H1 (cell line): ENCODE results near the gene AMIGO2. TPM values are rescaled to one million over a fixed set of nuclear protein-coding genes. Genes with fewer than 3 reads are reported as not detected.
"Not testable (repeated sequence)": the region's sequence is repeated elsewhere in the genome, so short reads cannot be mapped to it uniquely, and the experiment has no call there.

Experiments
- CTCF ChIA-PET: fragments of 300-600 bp; sonication (Branson Sonifier 250); formaldehyde crosslinking; loops from one replicate; lab custom pipeline; 2021; ENCODE audit not compliant: partially characterized antibody; lab: Charles Lee
- POLR2A ChIA-PET: fragments of 300-600 bp; sonication (Branson Sonifier 250); formaldehyde crosslinking; loops from one replicate; lab custom pipeline; 2021; ENCODE audit warnings: inconsistent platforms; ENCODE audit not compliant: partially characterized antibody; lab: Charles Lee
- DNase-seq, 2 experiments: peaks; one replicate each; pipeline versions ENCODE4 v3.0.0 to v3.0.0-alpha.2; 2010 to 2022; ENCODE audit warnings: low spot score in 2 of 2, low read depth in 1 of 2, mixed read lengths in 1 of 2
- FAIRE-seq: peaks from 2 replicates; lab custom pipeline; 2011; peaks lifted over from hg19 to GRCh38; lab: Jason Lieb, UNC
- H2AFZ ChIP-seq: 2 replicates; pipeline ENCODE4 v1.8.1; 2012; ENCODE audit warnings: low read length, inconsistent platforms
- H2AK5ac ChIP-seq: 2 replicates; pipeline ENCODE4 v1.6.1; 2013; ENCODE audit warnings: low read depth, low read length
- H2BK120ac ChIP-seq: replicated peaks from 2 replicates; pipeline ENCODE3; 2013; ENCODE audit warnings: low read depth, low read length, inconsistent platforms
- H2BK12ac ChIP-seq: 2 replicates; pipeline ENCODE4 v1.6.1; 2013; ENCODE audit warnings: low read depth, low read length
- H2BK15ac ChIP-seq: 2 replicates; pipeline ENCODE4 v1.6.1; 2013; ENCODE audit warnings: low read length
- H2BK20ac ChIP-seq: 2 replicates; pipeline ENCODE4 v1.6.1; 2013; ENCODE audit warnings: low read length
- H2BK5ac ChIP-seq: 2 replicates; pipeline ENCODE4 v1.6.1; 2013; ENCODE audit warnings: low read depth, low read length
- H3K14ac ChIP-seq: 2 replicates; pipeline ENCODE4 v1.6.1; 2013; ENCODE audit warnings: inconsistent platforms; ENCODE audit not compliant: insufficient read length
- H3K18ac ChIP-seq: 2 replicates; pipeline ENCODE4 v1.6.1; 2013; ENCODE audit warnings: low read length; ENCODE audit errors: extremely low read depth
- H3K23ac ChIP-seq: 2 replicates; pipeline ENCODE4 v1.6.1; 2013; ENCODE audit warnings: inconsistent platforms; ENCODE audit not compliant: insufficient read length
- H3K23me2 ChIP-seq: 2 replicates; pipeline ENCODE4 v1.6.1; 2013; ENCODE audit warnings: low read depth, low read length
- H3K27ac ChIP-seq: 2 replicates; pipeline ENCODE4 v1.6.1; 2011; ENCODE audit warnings: low read depth, low read length, inconsistent platforms
- H3K27me3 ChIP-seq, 4 experiments: replicated peaks in 1 of 4; 1 replicate in 1 of 4; 2 replicates in 3 of 4; pipeline versions ENCODE4 v1.6.1 to v1.8.1; 2011 to 2013; ENCODE audit warnings: low read length in 3 of 4, mild to moderate bottlenecking in 3 of 4, inconsistent platforms in 2 of 4, mixed read lengths in 2 of 4, moderate library complexity in 1 of 4; ENCODE audit not compliant: control insufficient read depth in 3 of 4, insufficient read depth in 3 of 4; ENCODE audit errors: extremely low read depth in 1 of 4
- H3K36me3 ChIP-seq, 4 experiments: 2 replicates each; pipeline versions ENCODE4 v1.6.1 to v1.8.1; 2011 to 2013; ENCODE audit warnings: mild to moderate bottlenecking in 4 of 4, low read length in 3 of 4, moderate library complexity in 2 of 4, control low read depth in 1 of 4, inconsistent platforms in 1 of 4; ENCODE audit not compliant: insufficient read depth in 4 of 4, control insufficient read depth in 2 of 4
- H3K4ac ChIP-seq: replicated peaks from 2 replicates; pipeline ENCODE3; 2013; ENCODE audit warnings: low read length, low read depth, mixed read lengths, inconsistent platforms; ENCODE audit not compliant: insufficient read length
- H3K4me1 ChIP-seq, 4 experiments: replicated peaks in 1 of 4; 1 replicate in 1 of 4; 2 replicates in 3 of 4; pipeline versions ENCODE4 v1.6.1 to v1.8.1; 2011 to 2013; ENCODE audit warnings: low read length in 3 of 4, inconsistent platforms in 2 of 4, mixed read lengths in 1 of 4; ENCODE audit not compliant: insufficient read depth in 4 of 4, control insufficient read depth in 3 of 4
- H3K4me2 ChIP-seq, 2 experiments: 2 replicates each; pipeline versions ENCODE4 v1.6.1 to v1.8.1; 2011 to 2013; ENCODE audit warnings: low read depth in 2 of 2, low read length in 2 of 2, control low read depth in 1 of 2, inconsistent platforms in 1 of 2, mild to moderate bottlenecking in 1 of 2; ENCODE audit not compliant: insufficient read depth in 1 of 2
- H3K4me3 ChIP-seq, 4 experiments: fragments of 200-600, 300-600 bp in 1 of 4; sonication (generic), shearing (Covaris generic), sonication (Bioruptor Twin) in 1 of 4; 2 replicates each; pipeline versions ENCODE4 v1.5.1 to v1.8.1; 2011 to 2016; ENCODE audit warnings: low read length in 4 of 4, low read depth in 3 of 4, control low read depth in 2 of 4, inconsistent platforms in 2 of 4, mild to moderate bottlenecking in 2 of 4, mixed read lengths in 1 of 4, moderate library complexity in 1 of 4; ENCODE audit not compliant: insufficient read depth in 2 of 4; ENCODE audit errors: extremely low read depth in 1 of 4
- H3K56ac ChIP-seq: replicated peaks from 2 replicates; pipeline ENCODE3; 2013; ENCODE audit warnings: low read depth, mild to moderate bottlenecking, mixed read lengths, low read length, inconsistent platforms; ENCODE audit not compliant: insufficient read length
- H3K79me1 ChIP-seq: 2 replicates; pipeline ENCODE4 v1.6.1; 2013; ENCODE audit warnings: low read depth, low read length, control low read depth
- H3K79me2 ChIP-seq, 2 experiments: 2 replicates each; pipeline versions ENCODE4 v1.6.1 to v1.8.1; 2012 to 2013; ENCODE audit warnings: low read length in 2 of 2, mild to moderate bottlenecking in 2 of 2, inconsistent platforms in 1 of 2; ENCODE audit not compliant: insufficient read depth in 2 of 2, control insufficient read depth in 1 of 2
- H3K9ac ChIP-seq, 4 experiments: replicated peaks in 1 of 4; 1 replicate in 1 of 4; 2 replicates in 3 of 4; pipeline versions ENCODE4 v1.6.1 to v1.8.1; 2011 to 2013; ENCODE audit warnings: low read depth in 3 of 4, low read length in 3 of 4, control low read depth in 2 of 4, mild to moderate bottlenecking in 2 of 4, moderate library complexity in 2 of 4, inconsistent platforms in 1 of 4; ENCODE audit errors: extremely low read depth in 1 of 4
- H3K9me3 ChIP-seq, 2 experiments: 2 replicates each; pipeline versions ENCODE4 v1.6.1 to v1.8.1; 2012 to 2013; ENCODE audit warnings: mild to moderate bottlenecking in 2 of 2, moderate library complexity in 2 of 2, control low read depth in 1 of 2, inconsistent platforms in 1 of 2, low read depth in 1 of 2, low read length in 1 of 2, mixed read lengths in 1 of 2; ENCODE audit not compliant: insufficient read depth in 2 of 2
- H4K20me1 ChIP-seq, 2 experiments: replicated peaks in 1 of 2; 2 replicates each; pipeline versions ENCODE3 to v1.8.1; 2011 to 2013; ENCODE audit warnings: inconsistent platforms in 2 of 2, low read length in 2 of 2, mild to moderate bottlenecking in 1 of 2; ENCODE audit not compliant: insufficient read depth in 2 of 2, control insufficient read depth in 1 of 2
- H4K5ac ChIP-seq: 2 replicates; pipeline ENCODE4 v1.6.1; 2013; ENCODE audit warnings: low read length, low read depth, mixed read lengths, inconsistent platforms; ENCODE audit not compliant: insufficient read length
- H4K8ac ChIP-seq: 2 replicates; pipeline ENCODE4 v1.8.0; 2013; ENCODE audit warnings: mild to moderate bottlenecking, moderate library complexity, low read length, inconsistent platforms; ENCODE audit not compliant: insufficient read depth; ENCODE audit errors: extremely low read depth
- H4K91ac ChIP-seq: replicated peaks from 2 replicates; pipeline ENCODE3; 2013; ENCODE audit warnings: low read length, mixed read lengths, inconsistent platforms; ENCODE audit not compliant: insufficient read length
- WGBS, 2 experiments: shearing (Covaris generic) in 1 of 2; methylation state at CpG; one replicate each; pipeline versions ENCODE4 v1.1.6 to v1.1.7; 2013 to 2015; ENCODE audit warnings: low lambda C conversion rate in 2 of 2, mixed read lengths in 2 of 2, inconsistent platforms in 1 of 2, low coverage in 1 of 2, missing lambda C conversion rate in 1 of 2; ENCODE audit not compliant: insufficient replicate concordance in 2 of 2, insufficient coverage in 1 of 2, insufficient read length in 1 of 2; ENCODE audit errors: extremely low coverage in 1 of 2, missing lambda C conversion rate in 1 of 2; 5-methylcytosine and 5-hydroxymethylcytosine counted together
- polyA plus RNA-seq, 7 experiments: library from polyadenylated mRNA; depleted of rRNA in 3 of 7; stranded (reverse) in 5 of 7; unstranded in 2 of 7; fragments of >200 nt in 5 of 7; fragments of 200-250 nt in 2 of 7; gene quantifications; 1 replicate in 5 of 7; 2 replicates in 1 of 7; 4 replicates in 1 of 7; pipeline versions ENCODE4 v1.2.1 to v1.2.3, GENCODE V29; 2011 to 2013; ENCODE audit warnings: missing spikeins in 2 of 7, mixed read lengths in 2 of 7
- total RNA-seq: library from RNA; stranded (reverse); fragmentation: NEBNext Ultra II Directional; extraction: Animal tissue kit (Norgen Biotek cat#: 25700); gene quantifications from 2 replicates; pipeline ENCODE4 v1.2.1, GENCODE V29; 2021

The AMIGO2 gene
- total and polyA plus RNA-seq, 2 of the 8 experiments (the other 6 are each of a cell fraction or from before 2014, with no cell fraction given): 1.7 to 3.3 TPM

DNA sequence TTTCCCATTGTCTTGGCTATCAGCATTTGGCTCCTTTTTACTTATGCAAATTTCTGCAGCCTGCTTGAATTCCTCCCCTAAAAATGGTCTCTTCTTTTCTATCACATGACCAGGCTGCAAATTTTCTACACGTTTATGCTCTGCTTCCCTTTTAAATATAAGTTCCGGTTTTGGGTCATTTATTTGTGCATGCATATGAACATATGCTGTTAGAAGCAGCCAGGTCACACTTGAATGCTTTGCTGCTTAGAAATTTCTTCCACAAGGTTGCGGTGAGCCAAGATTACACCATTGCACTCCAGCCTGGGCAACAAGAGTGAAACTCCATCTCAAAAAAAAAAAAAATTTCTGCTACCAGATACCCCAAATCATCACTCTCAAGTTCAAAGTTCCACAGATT lies 28.5 kb downstream of the AMIGO2 start:
- H3K18ac ChIP-seq, H2BK5ac ChIP-seq, H3K4me1 ChIP-seq, H4K91ac ChIP-seq, H3K14ac ChIP-seq, H3K27me3 ChIP-seq, H2BK15ac ChIP-seq, H4K20me1 ChIP-seq, H4K8ac ChIP-seq, H2AK5ac ChIP-seq, H3K23ac ChIP-seq, H2BK20ac ChIP-seq, H2BK120ac ChIP-seq, H3K56ac ChIP-seq, H3K36me3 ChIP-seq, H2AFZ ChIP-seq, FAIRE-seq, POLR2A ChIA-PET, H3K79me2 ChIP-seq, H3K4me2 ChIP-seq, H4K5ac ChIP-seq, H3K23me2 ChIP-seq, H2BK12ac ChIP-seq, H3K4me3 ChIP-seq, DNase-seq, H3K27ac ChIP-seq, H3K4ac ChIP-seq, H3K79me1 ChIP-seq, H3K9ac ChIP-seq: not testable (repeated sequence)
- 93% methylated on average over 3 of the region's 3 CpGs; no CpG with 5 or more reads in 1 of the 2 experiments for WGBS, 2 experiments
- CTCF ChIA-PET: interaction anchor here (1.0 to 2.7 kb wide), 2 partner anchors 14 to 19 kb away, joined by 3 to 12 read pairs; no protein-coding TSS in a partner anchor
- peaks cover 10 to 12% of the 10 kb centered on the region in 2 experiments for H3K9me3 ChIP-seq
